ENCODE results near the gene NIN.

NIN gene, protein sequence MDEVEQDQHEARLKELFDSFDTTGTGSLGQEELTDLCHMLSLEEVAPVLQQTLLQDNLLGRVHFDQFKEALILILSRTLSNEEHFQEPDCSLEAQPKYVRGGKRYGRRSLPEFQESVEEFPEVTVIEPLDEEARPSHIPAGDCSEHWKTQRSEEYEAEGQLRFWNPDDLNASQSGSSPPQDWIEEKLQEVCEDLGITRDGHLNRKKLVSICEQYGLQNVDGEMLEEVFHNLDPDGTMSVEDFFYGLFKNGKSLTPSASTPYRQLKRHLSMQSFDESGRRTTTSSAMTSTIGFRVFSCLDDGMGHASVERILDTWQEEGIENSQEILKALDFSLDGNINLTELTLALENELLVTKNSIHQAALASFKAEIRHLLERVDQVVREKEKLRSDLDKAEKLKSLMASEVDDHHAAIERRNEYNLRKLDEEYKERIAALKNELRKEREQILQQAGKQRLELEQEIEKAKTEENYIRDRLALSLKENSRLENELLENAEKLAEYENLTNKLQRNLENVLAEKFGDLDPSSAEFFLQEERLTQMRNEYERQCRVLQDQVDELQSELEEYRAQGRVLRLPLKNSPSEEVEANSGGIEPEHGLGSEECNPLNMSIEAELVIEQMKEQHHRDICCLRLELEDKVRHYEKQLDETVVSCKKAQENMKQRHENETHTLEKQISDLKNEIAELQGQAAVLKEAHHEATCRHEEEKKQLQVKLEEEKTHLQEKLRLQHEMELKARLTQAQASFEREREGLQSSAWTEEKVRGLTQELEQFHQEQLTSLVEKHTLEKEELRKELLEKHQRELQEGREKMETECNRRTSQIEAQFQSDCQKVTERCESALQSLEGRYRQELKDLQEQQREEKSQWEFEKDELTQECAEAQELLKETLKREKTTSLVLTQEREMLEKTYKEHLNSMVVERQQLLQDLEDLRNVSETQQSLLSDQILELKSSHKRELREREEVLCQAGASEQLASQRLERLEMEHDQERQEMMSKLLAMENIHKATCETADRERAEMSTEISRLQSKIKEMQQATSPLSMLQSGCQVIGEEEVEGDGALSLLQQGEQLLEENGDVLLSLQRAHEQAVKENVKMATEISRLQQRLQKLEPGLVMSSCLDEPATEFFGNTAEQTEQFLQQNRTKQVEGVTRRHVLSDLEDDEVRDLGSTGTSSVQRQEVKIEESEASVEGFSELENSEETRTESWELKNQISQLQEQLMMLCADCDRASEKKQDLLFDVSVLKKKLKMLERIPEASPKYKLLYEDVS (N-terminal part only)

DNA sequence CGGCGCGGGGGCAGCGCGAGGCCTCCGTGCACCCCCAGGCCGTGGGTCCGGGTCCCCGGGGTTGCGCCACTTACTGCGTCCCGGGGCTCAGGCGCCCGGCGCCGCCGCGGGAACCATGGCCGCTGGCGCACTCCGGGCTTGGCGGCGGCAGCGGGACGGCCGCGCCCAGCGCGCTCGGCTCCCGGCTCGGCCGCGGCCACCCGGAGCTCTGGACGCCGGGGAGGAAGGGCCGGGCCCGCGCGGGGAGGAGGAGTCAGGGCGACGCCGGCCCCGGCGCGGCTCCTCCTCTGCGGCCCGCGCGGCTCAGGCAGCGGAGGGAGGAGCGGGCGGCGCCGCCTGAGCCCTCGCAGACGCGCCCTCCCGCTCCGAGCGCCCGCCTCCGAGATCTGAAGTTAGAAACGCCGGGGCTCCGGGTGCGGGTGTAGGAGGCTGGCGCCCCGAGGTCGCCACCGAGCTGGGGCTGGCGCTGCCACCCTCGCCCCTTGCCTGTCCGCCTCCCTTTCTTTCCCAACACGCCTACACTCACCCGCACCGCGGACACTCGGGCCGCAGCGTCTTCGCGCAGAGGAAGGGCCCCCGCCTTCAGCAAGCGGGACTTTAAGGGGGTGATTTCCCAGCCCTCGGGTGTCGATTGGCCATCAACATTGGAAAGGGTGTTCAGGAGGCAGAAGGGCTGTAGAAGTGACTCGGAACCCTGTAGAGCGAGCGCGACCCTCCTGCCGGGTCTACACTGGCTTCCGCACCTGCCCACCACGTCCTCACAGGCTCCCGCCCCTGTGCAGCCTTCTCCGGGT is at the start of gene NIN:
Gene NIN (minus strand): TSS at position 231 of the 794 bp plus-strand sequence. CDS start 9,106 bp downstream, outside the sequence.
- peak; percentile 69 for DNase-seq

DNA sequence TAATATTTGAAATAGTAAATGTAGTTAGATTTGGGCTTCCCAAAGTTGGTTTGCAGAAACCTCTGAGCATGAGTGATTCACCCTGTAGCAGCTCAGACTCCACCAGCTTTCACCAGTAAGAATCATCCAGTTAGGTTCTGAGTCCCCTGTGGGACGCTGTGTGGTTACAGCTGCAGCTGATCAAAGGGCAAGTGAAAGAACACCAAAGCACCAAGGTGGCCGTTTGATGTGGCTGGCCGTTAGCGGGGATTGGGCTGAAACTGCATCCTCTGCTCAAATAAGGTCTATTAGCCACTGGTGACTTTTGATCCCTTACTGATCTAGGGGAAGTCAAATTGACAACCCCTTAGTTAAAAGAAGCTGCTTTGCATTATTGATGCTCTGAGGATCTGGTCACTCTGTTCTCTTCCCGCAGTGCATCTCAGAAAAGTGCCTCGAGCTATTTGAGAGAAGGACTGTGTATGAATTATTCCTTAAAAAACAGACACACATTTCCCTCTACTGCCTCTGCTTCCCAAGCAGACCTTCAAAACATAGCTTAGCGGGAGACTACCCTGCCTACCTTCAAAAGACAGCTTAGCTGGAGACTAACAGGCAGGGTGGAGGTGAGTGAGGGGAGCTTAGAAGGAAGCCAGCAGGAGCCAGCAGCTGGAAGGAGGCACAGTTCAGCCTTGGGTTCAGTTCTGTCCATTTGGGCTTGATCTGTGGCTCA is 44.6 kb upstream of the NIN start:
- peak; percentile 45 for DNase-seq

- DNase-seq: no peak
These were observed 43.8 kb upstream of the NIN start for GRCh38 chr14:50874757-50875156.

DNA sequence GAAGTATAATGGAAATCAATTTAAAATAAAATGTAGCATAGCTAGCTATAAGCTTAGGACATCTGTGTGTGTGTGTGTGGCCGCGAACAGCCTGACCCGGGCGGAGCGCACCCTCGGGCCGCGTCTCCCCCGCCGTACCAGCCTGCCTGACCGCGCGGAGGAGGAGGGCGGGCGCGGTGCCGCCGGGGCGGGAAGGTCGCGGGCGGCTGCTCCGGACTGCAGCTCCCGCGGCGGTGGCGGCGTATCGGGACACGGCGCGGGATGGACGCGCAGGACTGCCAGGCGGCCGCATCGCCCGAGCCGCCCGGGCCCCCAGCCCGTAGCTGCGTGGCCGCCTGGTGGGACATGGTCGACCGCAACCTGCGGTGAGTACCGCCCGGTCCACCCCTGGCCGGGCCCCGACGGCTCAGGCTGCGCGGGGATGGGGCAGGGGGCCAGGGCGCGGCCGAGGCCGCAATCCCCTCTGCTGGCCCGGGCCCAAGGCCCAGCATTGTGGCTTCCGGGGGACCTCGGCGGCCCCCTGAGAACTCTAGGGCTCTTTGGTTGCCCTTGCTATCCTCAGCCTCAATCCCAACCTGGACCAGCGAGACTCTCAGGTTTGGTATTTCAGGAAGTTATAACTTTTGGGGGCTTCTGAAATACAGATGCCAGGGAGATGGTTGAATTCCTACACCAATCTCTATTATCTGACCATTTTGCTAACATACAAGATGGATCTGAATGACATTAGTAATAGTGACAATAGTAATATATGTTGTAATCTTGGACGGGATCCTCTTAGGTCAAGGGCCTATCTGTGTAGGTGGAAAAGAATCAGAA is 41.2 kb upstream of the NIN start, which contains the start of gene ABHD12B:
Gene ABHD12B (plus strand): TSS at position 140 of the 819 bp plus-strand sequence. CDS start 122 bp downstream, at position 262.
- no peak for DNase-seq

DNA sequence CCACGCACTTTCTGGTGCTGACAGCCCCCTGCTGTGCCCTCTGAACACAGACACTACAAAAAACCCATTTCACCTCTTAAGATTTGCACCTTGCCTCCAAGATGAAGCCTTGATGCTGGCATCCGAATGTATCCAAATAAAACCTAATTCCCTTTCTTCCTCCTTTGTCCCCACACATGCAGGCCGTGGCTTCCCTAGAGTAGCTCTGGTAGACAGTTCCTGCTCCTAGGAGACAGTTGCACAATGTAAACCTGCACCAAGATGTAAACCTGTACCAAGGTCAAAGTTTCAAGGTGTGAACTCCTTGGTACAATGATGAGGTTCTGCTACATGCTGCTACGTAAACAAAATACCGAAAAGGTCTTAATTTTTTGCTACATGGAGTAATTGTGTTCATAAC is 40.3 kb upstream of the NIN start:
- DNase-seq: no peak

DNA sequence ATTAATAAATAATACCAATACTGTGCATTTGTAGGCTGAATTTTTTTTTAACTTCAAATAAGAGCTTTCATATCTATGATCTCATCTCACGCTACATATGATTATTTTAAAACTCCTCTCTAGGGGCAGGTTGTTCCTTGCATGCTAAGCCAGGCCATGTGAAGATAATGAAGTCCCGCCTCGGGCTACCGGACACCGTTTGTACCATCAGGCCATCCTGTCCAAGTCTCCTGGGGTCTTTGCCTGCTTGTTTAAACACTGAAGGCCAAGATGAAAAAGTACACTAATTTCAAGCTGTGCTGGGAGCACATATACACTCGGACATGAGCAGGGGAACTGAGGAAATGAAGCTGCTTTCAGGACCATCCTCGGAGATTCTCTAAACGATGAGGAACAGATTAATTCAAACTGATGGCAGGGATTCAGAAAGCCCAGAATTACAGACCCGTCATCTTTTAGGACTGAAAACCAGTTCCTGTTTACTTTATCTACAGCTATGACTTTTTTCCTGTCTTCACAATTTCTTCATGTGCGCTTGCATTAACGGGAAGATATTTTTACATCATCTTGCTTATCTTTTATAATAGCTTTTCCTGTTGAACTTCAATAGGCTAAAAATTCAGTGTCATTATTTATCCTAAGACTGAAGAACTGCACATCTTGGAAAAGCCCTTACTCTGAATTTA is 34.6 kb upstream of the NIN start:
- no peak for DNase-seq

GRCh38 chr14:50864946-50865345 is 34.0 kb upstream of the NIN start:
- DNase-seq: no peak

DNA sequence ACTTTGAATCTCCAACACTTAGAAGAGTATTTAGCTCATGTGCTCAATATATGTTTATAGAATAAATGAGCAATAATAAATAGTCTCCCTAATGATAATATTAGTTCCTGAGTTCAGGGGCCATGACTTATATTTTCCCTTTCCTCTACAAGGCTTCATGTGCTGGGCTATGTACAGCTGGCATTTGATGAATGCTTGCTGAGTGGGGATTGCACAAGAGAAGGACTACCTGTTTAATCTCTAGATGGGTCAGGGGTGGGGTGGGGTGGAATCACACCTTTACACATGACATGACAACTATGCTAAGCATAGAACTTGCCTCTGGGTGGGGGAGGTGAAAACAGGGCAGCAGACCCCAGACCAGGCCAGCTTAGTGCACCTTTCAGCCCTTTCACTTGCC is 33.3 kb upstream of the NIN start:
- no peak for DNase-seq

- no peak for DNase-seq
These were observed 31.1 kb upstream of the NIN start for GRCh38 chr14:50862036-50862570.

DNA sequence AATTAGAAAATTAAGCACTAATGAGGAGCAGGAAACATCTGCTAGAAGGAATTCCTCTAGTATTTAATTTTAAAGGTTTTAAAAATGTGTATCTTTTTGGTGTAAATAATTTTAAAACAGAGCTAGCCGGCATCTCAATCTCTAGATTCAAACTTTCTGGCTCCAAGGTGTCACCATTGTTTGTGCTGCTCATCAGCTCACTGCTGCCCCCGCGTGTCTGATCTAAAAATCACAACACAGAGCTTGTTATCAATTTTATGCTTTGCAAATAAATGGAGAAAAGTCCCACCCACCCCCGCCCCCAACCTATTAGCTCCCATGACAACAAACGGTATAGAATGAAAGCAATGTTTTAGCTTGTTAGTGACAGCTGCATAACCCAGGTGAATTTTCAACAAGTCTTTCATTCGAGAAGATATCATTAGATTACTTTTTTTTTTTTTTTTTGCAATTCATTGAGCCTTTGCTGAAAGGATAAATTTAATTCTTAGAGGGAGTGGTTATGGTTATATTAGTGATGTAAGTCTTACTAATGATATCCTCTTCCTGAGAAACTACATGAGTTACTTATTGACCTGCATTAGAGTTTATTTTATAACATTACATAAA is 29.6 kb upstream of the NIN start:
- DNase-seq: peak; percentile 81

- no peak for DNase-seq
These were observed 28.3 kb upstream of the NIN start for GRCh38 chr14:50859296-50859624.

DNA sequence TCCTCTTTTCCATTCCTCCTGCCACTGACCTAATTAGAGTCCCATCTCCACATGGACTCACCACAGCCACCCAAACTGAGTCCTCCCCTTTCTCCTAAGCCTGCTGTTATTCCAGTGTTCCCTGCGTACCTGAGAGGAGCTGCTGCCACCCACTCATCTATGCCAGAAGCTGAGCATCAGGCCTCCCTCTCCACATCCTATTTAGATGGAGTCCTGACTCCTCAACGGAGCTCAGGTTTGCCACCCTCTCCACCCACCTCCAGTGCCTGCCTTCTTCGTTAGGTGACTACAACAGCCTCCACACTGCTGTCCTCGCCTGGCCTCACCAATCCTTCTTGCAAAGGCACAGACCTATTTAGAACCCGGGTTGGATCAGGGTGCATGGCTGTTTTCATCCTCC is 25.7 kb upstream of the NIN start:
- DNase-seq: no peak

GRCh38 chr14:50855558-50855957 is 24.6 kb upstream of the NIN start:
- DNase-seq: no peak

DNA sequence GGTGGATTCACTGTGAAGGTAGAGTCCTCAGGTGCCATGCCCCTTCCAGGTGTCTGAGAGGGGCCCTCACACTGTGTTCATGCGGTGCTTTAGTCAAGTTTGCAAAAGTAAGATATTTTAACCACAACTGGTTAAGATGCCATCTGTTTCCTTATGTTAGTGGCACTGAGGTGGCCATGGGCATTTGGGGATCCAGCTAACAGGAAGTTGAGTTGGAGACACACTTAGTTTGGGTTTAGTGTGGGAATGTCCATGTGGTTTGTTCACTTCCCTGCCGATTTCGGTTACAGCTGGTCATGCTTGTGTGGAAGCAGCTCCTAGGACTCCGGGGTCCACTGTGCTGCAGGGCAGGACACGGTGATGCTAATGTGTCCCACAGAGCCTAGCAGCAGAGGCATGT is 23.6 kb upstream of the NIN start:
- no peak for DNase-seq

DNA sequence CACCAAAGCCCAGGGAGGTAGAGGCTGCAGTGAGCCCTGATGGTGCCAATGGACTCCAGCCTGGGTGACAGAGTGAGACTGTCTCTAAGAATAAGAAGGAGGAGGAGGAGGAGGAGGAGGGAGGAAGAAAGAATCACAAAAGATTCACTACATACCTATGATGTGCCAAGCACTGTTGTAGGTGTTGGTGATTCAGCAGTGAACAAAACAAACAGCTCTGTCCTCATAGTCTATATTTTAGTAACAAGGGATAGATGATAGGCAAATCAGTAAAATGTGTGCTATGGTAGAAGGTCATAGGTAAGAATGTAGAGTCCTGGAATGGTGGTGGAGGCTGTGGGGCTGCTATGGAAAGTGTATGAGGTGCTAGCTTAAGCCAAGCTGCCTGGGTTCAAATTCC is 22.9 kb upstream of the NIN start:
- DNase-seq: no peak

- DNase-seq: no peak
These were observed 15.4 kb upstream of the NIN start for GRCh38 chr14:50846226-50846880.

DNA sequence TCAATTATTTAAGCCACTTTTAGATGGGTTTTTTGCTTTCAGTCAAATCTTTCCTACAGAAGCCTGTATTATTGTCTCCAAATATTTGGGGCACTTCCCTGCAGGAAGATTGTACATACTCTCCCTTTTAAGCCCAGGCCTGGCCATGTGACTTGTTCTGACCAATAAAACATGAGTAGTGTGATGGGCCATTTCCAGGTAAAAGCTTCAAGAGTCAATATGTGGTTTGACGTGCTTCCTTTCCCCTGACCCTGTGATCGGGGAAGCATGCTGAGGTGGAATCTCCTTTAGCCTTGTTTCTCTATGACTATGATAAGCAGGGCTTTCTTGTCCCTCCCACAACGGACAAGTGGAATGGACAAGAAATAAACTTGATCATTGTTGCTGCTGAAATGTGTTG is 14.2 kb upstream of the NIN start:
- no peak for DNase-seq

DNA sequence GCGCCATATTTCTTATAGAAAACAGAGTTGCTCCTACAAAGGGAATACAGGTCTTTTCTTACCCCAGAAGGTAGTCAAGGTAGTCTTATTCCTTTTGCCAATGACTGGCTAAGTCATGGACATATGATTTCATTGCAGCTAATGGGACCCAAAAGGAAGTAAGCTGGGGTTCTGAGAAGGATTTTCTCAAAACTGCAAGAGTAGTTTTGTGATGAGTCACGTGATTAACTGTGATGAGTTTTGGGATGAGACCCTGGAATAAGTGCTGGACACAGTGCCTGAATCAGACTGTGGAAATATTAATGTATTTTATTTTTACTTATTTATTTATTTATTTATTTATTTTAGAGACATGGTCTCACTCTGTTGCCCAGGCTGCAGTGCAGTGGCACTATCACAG is 13.4 kb upstream of the NIN start:
- no peak for DNase-seq

GRCh38 chr14:50839691-50840090 is 8.7 kb upstream of the NIN start:
- no peak for DNase-seq

Measured in stimulated activated naive CD4-positive, alpha-beta T cell treated with Interleukin-2 at 50 U/mL for 16 hours (primary cell).